Colonic mucosa (tissue), 4 donors: ENCODE data around the gene PADI4. TPM values are rescaled to one million over a fixed set of nuclear protein-coding genes. Genes with fewer than 3 reads are reported as not detected.

Experiments
- DNase-seq: peaks from one replicate; pipeline ENCODE4 v3.0.0-alpha.2; 2020
- H3K27ac ChIP-seq: fragments of 200-600 bp; one replicate; pipeline ENCODE4 v1.8.0; 2021
- H3K27me3 ChIP-seq: fragments of 200-600 bp; one replicate; pipeline ENCODE4 v1.8.0; 2021
- H3K36me3 ChIP-seq: fragments of 200-600 bp; one replicate; pipeline ENCODE4 v1.8.0; 2021
- H3K4me1 ChIP-seq: fragments of 200-600 bp; one replicate; pipeline ENCODE4 v1.8.0; 2021; ENCODE audit warnings: mild to moderate bottlenecking
- H3K4me3 ChIP-seq: fragments of 200-600 bp; one replicate; pipeline ENCODE4 v1.8.0; 2021
- H3K9ac ChIP-seq, 2 donors: one replicate each; pipeline ENCODE4 v1.7.0; 2013; ENCODE audit warnings: control low read depth in 2 of 2, low read depth in 2 of 2, low read length in 2 of 2
- H3K9me3 ChIP-seq: fragments of 200-600 bp; one replicate; pipeline ENCODE4 v1.8.0; 2021
- intact Hi-C: fragments of 100-400 bp; cut with DNase I; formaldehyde crosslinking; loops from one replicate; pipeline ENCODE4 v1.14.1; 2022
- total RNA-seq, 2 donors: library from RNA; stranded (reverse); fragmentation: NEBNext Ultra II Directional in 1 of 2; extraction: Animal tissue kit (Norgen Biotek cat#: 25700) in 1 of 2; gene quantifications; one replicate each; pipeline ENCODE4 v1.2.1, GENCODE V29; 2021
- TF ChIP-seq, protein P1 (sequence below): fragments of 200-600 bp; IDR thresholded peaks from one replicate; pipeline ENCODE4 v1.8.0; 2022; ENCODE audit warnings: antibody characterized with exemption, mild to moderate bottlenecking
- donor health status: healthy.
- donor health status: DM: no; HTN: no; CAD: no.
- donor health status: DM: no; HTN: no; CAD: no.

Gene PADI4
- total RNA-seq, 2 donors from 2014 or later, result not detected

DNA sequence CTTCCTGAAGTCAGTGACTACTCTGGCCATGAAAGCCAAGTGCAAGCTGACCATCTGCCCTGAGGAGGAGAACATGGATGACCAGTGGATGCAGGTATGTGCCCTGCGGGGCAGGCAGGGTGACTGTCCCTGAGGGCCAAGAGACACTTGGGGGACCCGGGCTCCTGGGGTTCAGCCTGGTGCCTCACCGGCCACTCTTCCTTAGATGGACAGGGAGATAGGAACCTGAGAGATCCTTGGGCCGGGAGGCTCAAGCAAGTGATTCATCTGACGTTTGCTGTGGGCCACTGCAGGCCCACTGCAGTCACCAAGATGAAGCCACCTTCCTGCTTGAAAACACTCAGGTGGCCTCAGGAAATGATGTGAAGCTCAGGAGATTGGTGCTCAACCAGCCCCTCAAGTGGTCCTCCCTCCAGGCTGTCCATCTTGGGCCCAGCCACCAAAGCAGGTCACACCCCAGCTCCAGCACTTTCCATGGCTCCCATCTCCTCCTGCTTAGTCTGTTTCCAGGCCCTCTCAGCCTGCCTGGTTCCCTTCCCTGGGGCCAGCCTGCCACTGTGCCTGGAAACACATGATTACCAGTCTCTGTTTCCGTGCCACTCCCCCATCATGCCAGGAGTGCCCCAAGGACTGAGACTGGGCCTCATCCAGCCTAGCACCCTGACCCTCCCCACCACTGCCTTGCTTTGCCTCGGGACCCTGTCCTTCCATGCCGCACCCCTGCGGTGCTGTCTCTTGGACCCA lies 38.2 kb downstream of the PADI4 start:
- intact Hi-C loops, result no loop called here
- TF ChIP-seq, protein P1, sequence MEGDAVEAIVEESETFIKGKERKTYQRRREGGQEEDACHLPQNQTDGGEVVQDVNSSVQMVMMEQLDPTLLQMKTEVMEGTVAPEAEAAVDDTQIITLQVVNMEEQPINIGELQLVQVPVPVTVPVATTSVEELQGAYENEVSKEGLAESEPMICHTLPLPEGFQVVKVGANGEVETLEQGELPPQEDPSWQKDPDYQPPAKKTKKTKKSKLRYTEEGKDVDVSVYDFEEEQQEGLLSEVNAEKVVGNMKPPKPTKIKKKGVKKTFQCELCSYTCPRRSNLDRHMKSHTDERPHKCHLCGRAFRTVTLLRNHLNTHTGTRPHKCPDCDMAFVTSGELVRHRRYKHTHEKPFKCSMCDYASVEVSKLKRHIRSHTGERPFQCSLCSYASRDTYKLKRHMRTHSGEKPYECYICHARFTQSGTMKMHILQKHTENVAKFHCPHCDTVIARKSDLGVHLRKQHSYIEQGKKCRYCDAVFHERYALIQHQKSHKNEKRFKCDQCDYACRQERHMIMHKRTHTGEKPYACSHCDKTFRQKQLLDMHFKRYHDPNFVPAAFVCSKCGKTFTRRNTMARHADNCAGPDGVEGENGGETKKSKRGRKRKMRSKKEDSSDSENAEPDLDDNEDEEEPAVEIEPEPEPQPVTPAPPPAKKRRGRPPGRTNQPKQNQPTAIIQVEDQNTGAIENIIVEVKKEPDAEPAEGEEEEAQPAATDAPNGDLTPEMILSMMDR, result no peak
- Histone ChIP-seq H3K27ac (no peak overlapping the region), H3K4me3 (no peak overlapping the region), H3K27me3 (no peaks in the 10 kb centered on the region), H3K36me3 (no peaks in the 10 kb centered on the region), H3K9me3 (no peaks in the 10 kb centered on the region), H3K9ac (no peak overlapping the region), H3K4me1 (no peaks in the 10 kb centered on the region)
- DNase-seq, result no peak

DNA sequence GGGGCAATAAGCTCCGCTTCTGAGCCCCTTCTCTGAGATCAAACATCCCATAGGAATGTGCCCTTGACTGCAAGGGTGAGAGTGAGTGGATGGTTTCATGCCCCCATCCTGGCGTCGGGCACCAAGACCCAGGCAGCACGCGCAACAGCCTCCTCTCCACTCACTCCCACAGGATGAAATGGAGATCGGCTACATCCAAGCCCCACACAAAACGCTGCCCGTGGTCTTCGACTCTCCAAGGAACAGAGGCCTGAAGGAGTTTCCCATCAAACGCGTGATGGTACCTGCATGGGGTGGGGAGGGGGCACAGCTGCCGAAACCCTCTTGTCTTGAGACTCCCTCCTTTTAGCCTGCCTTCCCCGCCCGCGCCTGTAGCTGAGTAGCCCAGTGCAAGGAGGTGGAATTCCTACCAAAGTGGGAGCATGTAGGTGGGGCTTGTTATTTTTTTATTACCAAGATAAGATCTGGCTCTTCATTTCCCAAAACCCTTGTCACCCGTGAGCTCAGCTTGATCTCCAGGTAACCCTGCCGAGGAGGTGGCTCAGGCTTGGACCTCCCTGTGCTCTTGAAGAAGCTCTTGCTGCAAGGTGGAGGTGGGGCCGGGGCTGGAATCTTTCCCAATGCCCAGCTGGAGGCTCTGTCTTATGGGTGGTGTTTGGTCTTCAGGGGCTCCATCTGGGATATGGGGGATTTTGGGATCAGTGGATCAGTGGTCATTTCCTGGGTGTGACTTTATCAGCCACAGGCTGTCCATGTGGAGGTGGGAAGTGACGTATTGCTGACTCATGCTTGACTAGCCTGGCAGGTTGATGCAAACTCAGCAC lies 40.0 kb downstream of the PADI4 start:
- no peaks in the 10 kb centered on the region for H3K36me3 ChIP-seq
- H3K9me3 ChIP-seq, result no peaks in the 10 kb centered on the region
- H3K9ac ChIP-seq, result no peak overlapping the region
- TF ChIP-seq, protein P1, result no peak
- H3K4me3 ChIP-seq, result no peak overlapping the region
- no peak overlapping the region for H3K27ac ChIP-seq
- H3K4me1 ChIP-seq, result no peaks in the 10 kb centered on the region
- DNase-seq, result no peak
- intact Hi-C loops, result no loop called here
- no peaks in the 10 kb centered on the region for H3K27me3 ChIP-seq

GRCh38 chr1:17348593-17349234 lies 40.7 kb downstream of the PADI4 start:
- H3K4me3 ChIP-seq, result no peak overlapping the region
- no peaks in the 10 kb centered on the region for H3K4me1 ChIP-seq
- no peaks in the 10 kb centered on the region for H3K27me3 ChIP-seq
- intact Hi-C loops, result no loop called here
- H3K27ac ChIP-seq, result no peak overlapping the region
- no peaks in the 10 kb centered on the region for H3K36me3 ChIP-seq
- DNase-seq, result no peak
- H3K9ac ChIP-seq, result no peak overlapping the region
- TF ChIP-seq, protein P1, result no peak
- H3K9me3 ChIP-seq, result no peaks in the 10 kb centered on the region

DNA sequence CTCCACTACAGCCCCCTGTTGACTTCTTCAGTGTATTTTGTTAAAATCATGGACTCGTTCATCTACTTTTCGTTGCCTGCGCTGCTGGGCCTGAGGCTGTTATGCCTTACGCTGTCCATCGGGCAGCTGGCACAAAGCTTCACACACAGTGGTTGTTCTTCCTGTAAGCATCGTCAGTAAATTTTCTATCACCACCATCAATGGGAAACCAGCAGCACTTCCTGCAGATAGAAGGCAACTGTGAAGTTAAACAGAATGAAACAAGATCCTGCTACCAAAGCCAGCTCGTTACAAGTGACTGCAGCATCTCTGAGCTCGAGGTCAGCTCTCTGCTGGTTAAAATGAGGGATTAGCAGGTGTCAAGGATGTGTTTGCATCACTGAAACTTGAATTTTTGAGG lies 42.1 kb downstream of the PADI4 start:
- Histone ChIP-seq H3K4me3 (no peak overlapping the region), H3K9ac (no peak overlapping the region), H3K4me1 (no peaks in the 10 kb centered on the region), H3K27me3 (no peaks in the 10 kb centered on the region), H3K9me3 (no peaks in the 10 kb centered on the region), H3K27ac (no peak overlapping the region), H3K36me3 (no peaks in the 10 kb centered on the region)
- no peak for DNase-seq
- intact Hi-C loops, result no loop called here
- TF ChIP-seq, protein P1, result no peak

DNA sequence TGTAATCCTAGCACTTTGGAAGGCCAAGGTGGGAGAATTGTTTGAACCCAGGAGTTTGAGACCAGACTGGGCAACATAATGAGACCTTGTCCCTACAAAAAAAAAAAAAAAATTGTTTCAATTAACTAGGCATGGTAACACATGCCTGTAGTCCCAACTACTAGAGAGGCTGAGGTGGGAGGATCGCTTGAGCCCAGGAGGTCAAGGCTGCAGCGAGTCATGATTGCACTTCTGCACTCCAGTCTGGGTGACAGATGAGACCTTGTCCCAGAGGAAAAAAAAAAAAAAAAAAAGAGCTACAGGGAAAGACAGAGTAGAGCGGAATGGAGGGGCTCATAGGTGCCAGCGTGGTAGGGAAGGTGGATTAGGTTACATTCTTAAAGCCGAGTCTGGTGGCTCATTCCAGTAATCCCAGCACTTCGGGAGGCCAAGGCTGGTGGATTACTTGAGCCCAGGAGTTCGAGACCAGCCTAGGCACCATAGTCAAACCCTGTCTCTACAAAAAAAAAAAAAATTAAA lies 43.0 kb downstream of the PADI4 start:
- H3K36me3 ChIP-seq, result no peaks in the 10 kb centered on the region
- no peak overlapping the region for H3K9ac ChIP-seq
- no peaks in the 10 kb centered on the region for H3K9me3 ChIP-seq
- TF ChIP-seq, protein P1, result no peak
- H3K27ac ChIP-seq, result no peak overlapping the region
- no peak overlapping the region for H3K4me3 ChIP-seq
- intact Hi-C loops, result no loop called here
- no peak for DNase-seq
- H3K27me3 ChIP-seq, result no peaks in the 10 kb centered on the region
- H3K4me1 ChIP-seq, result no peaks in the 10 kb centered on the region
